Stimulated activated CD4-positive, alpha-beta T cell treated with anti-CD3 and anti-CD28 coated beads, Interleukin-15, amount 100 ng/mL, for 48 hours (primary cell): Measurements from ENCODE around the gene TRDN.
"Not testable (repeated sequence)": the region's sequence is repeated elsewhere in the genome, so short reads cannot be mapped to it uniquely, and the experiment has no call there.

Experiments used
- DNase-seq, 2 donors: peaks; one replicate each; pipeline ENCODE4 v3.0.0-alpha.2; 2020; ENCODE audit warnings: low read depth in 2 of 2

TRDN gene

DNA sequence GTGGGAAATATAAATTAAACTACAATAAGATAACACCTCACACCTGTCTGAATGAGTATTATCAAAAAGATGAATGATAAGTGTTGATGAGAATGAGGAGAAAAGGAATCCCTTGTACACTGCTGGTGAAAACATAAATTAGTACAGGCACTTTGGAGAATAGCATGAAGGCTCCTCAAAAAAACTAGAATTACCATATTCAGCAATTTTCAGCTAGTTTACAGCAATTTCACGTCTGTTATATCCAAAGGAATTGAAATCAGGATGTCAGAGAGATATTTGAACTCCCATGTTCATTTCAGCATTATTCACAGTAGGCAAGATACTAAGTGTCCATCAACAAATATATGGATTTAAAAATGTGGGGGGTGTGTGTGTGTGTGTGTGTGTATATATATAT, 348.1 kb downstream of the TRDN start:
- no peak for DNase-seq

DNA sequence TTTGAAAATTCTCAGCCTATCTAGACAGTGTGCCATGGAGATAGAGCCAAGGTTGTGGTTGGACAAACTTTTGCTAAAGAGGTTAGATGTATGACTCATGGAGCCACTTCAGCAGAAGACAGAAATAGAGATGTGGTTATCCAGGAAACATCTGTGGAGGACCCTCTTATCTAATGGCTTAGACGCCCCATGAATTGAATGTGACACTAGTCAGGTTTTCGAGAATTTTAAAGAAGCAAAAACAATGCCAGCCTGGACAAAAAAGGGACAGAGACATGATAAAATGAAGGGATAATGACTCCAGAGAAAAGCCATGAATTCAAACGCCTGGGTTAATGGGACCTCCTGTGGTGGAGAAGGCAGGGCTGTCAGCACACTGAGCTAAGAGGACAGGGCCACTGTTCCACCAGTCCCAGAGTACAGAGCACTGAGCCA, 360.2 kb downstream of the TRDN start:
- DNase-seq, result no peak

DNA sequence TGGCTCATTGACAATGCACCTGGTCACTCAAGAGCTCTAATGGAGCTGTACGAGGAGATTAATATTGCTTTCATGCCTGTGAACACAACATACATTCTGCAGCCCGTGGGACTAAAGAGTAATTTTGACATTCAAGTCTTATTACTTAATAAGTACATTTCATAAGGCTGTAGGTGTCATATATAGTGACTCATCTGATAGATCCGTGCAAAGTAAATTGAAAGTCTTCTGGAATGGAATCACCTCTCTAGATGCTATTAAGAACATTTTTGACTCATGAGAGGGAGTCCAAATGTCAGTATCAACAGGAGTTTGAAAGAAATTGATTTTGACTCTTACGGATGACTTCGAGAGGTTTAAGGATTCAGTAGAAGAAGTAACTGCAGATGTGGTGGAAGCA, 372.8 kb downstream of the TRDN start:
- DNase-seq, result no peak

DNA sequence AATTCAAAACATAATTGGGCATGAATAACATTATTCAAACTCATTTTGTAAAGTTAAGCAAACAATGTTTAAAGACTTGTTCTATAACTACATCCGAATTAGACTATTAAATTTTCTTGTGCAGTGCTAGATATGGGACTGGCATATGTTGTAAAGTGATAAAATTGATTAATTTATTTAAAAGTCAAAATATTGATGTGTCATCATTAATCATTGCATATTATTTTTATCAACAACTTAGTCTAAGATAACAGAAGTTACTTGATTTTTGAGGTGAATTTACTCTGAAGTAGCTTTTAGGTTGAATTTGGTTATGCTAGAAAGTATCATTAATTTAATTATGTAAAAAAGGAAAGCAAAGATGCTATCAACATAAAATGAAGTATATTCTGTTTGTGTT, 396.1 kb downstream of the TRDN start:
- DNase-seq, result no peak

DNA sequence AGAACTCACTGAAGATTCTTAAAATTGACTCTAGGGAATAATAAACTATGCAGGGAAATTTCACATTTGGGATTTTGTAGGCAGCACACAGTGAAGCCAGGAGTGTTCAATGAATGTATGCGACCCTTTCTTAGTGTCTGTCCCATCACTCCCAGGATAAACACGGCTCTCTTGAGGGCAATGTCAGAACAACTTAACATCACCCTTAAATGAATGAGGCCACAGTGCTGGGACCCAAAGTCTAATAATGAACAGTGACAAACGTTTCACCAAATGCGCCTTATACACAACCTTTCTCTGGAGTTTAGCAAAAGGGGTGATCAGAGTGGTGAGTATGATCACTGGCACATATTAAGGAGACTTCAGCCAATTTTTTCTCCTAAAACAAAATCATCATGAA, 403.4 kb downstream of the TRDN start:
- no peak for DNase-seq

DNA sequence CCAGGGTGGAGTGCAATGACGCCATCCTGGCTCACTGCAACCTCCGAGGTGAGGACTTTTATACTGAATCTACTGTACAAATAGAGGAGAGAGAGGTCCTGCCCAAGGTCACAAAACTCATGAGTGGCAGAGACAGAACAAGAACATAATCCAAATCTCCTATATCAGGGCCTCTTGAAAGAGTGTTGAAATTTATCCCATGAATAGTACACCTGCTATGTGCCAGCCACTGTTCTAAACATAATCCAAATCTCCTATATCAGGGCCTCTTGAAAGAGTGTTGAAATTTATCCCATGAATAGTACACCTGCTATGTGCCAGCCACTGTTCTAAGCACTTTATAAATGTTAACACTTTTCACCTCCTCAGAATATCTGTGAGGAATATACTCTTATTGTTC, 409.0 kb downstream of the TRDN start:
- DNase-seq, result not testable (repeated sequence)

DNA sequence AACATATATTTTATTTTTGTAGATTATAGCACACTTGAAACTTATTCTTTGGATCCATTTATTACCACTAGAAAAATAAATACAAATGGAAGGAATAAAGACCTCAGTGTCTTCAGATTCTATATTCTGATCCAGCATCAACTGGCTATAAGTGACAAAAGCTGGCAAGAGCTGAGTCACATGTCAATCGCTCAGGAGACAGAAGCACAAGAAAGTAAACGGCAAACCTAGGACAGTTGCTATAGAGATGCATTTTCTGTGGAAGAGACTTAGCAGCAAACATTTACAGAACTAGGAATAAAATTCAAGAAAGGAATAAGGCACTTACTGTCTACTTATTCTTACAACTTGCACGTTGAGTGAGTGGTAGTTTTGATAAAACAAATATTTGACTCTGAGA, 410.4 kb downstream of the TRDN start:
- DNase-seq, result no peak

DNA sequence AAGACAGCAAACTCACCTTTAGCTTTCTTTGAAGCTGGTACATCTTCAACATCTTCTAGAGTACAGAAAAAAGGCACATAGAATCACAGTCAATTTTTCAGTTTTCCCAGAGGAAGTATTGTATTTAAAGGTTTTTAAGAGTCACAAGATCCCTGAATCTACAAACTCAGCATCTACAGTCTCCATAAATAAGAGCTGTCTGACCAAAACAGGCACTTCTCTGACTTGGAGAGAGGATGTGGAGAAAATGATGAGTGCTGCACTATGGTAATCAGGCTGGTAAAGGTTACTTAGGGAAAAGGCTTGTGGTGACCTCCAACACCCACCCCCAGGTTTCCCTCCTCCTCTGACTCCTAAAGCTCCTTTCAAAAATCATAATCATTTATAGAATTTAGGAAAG, 412.7 kb downstream of the TRDN start:
- no peak for DNase-seq

DNA sequence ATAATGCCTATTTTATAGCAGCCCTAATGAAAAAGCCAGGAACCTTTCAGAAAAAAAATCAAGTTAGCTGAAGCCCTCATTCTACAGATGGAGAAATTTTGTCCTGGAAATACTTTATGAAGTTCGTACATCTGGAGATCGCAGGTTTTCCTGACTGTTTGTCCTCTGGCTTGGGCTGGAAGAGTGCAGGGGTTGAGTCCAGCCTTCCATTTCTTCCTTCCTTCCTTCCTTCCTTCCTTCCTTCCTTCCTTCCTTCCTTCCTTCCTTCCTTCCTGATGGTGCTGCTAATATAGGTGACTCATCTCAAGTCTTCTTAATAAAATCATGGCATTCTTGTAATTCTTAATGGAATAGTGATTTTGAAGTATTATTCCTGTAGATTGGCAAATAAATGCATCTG, 413.3 kb downstream of the TRDN start:
- no peak for DNase-seq

DNA sequence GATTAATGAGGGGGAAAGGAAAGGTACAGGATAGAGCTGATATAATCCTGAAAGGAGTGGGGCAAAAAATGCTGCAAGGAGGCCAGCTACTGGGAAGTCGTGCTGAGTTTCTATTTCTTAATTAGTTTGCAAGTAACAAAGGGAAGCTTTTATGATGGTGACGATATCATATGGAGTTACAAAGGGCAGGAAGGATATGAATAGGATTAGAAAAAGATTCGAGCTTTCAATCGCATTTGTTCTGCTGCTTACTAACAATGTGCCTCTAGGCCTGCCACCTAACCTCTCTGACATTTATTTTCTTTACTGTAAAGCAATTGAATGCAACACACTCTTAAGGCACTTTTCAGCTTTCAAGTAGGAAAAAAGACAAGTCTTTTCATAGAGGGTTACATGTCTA, 421.5 kb downstream of the TRDN start:
- no peak for DNase-seq

DNA sequence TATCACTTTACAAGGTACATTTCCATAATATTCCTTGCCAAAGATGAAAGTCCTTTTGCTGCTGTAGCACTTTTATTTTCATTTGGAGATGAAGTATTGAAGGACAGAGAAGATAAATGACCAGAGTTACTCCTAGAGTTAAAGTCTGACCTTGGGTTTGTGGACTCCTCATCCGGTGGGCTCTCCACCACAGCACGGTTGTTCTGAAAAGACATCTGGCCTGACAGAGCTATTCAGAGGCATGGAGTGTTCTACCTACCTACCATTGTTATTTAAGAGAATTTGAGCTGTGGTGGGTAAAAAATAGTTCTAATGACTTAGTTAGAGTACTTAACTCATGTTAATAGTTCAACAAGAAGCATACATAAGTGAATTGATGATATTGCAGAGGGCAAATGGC, 422.3 kb downstream of the TRDN start:
- no peak for DNase-seq

DNA sequence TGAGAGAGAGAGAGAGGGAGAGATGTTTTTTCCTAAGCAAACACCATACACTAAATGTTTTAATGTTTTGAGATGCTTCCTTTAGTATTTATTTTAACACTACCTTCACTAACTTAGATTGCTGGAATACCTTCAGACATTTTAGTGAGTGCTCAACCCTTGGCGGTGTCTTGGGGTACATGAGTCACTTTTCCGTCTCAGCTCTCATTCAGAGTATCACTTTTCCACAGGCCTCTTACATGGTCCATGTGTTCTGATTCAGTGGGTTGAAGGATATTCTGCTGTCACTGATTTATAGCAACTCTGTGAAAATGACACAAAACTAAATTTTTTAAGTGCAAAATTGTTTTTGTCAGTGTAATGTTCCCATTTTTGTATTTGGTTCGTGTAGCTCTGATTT, 422.8 kb downstream of the TRDN start:
- DNase-seq, result no peak

DNA sequence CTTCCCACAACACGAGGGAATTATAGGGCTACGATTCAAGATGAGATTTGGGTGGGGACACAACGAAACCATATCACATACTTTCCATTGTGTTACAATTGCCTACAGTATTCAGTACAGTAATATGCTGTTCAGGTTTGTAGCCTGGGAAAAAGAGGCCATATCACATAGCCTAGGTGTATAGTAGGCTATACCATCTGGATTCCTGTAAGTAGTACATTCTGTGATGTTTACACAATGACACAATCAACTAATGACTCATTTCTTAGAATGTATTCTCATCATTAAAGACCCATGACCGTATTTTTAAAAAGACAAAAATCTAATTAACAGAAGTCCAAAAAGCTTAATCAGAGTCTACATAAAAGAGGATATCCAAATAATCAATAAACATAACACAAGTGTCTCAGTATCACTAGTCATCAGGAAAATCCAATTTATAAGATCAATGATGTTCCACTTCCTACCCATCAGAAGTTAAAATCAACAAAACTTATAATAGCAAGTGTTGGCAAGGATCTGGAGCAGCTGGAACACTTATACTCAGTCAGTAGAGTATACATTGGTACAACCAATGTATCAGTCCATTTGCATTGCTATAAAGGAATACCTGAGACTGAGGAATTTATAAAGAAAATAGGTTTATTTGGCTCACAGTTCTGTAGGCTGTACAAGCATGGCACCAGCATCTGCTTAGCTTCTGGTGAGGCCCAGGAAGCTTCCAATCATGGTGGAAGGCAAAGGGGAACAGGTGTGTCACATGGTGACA, 424.8 kb downstream of the TRDN start:
- DNase-seq, result no peak

DNA sequence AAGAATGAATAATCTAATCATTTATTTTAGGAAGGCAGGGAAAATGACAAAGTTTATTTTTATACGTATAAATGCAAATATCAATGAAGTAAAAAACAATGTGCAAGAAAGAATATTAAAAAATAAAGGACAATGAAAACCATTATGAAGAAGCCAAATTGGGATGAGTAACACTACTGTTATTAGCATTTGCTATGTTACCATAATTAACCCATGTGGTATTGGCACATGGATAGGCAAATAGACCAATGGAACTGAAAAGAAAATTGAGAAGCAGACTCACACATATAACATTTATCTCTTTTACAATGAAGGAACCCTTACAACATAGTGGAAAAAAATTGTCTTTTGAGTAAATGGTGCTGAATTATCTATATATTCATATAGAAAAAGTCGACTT, 426.1 kb downstream of the TRDN start:
- no peak for DNase-seq

DNA sequence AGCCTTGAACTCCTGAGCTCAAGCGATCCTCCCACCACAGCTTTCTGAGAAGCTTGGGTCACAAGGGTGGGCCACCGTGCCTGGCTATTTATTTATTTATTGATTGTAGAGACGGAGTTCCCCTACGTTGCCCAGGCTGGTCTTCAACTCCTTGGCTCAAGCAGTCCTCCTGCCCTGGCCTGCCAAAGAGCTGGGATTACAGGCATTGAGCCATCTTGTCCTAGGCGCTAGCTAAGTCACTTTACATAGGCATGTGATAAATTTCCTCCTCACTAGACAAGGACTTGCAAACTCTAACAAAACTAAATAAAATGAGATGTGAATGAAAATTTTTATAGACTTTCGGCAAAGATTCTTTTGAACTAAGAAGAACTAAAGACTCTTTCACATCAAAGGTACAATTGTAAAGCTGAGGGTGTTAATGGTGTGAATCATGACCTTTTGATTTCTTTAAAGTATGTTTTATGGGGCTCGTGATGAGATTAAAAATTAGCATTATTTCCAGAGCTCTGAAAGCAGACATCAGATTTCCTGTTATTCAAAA, 428.7 kb downstream of the TRDN start:
- DNase-seq, result no peak

DNA sequence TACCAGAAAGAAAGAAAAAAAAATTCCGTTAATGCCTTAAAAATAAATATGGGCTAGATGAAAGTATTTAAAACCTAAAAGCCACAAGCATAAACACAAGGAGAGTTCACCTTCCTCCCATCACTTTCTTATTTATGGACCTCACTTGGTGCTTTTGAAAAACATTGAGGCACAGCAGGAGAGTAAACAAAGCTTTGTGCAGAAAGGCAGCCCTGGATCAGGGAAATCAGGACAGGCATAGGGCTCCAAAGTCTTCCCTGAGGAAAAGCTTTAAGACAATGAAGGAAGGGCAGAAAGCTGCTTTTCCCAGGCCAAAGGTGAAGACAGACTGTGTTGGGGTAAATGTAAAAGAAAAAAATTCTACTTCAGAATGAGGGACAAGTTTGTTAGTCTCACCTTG, 432.8 kb downstream of the TRDN start:
- DNase-seq, result no peak

DNA sequence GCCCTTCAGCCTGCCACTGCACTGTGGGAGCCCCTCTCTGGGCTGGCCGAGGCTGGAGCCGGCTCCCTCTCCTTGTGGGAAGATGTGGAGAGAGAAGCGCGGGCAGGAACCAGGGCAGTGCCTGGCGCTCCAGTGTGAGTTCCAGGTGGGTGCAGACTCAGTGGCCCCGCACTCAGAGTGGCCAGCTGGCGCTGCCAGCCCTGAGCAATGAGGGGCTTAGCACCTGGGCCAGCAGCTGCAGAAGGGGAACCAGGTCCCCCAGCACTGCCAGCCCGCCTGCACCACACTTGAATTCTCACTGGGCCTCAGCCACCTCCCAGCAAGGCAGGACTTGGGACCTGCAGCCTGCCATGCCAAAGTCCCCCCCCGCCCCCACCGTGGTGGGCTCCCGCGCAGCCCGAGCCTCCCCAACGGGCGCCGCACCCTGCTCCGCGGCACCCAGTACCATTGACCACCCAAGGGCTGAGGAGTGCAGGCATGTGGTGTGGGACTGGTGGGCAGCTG, 434.8 kb downstream of the TRDN start:
- DNase-seq, result no peak

DNA sequence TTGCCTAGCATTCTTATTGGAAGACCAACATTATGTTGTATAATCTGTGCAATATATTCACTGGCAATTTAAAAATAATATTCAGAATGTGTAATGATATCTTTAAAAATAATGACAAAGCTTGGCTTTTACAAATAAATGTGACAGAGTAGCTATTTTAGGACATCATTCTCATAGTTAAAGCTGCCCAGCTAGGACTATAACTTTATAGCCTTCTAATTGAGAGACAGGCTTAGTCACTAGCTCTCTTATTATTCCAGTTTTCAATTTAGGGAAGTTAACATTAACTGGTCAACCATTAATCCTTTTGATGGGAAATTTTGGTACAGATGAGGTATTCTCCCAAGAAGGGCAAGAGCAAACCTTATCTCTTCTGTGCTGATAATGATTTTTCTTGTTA, 443.5 kb downstream of the TRDN start:
- DNase-seq, result no peak

DNA sequence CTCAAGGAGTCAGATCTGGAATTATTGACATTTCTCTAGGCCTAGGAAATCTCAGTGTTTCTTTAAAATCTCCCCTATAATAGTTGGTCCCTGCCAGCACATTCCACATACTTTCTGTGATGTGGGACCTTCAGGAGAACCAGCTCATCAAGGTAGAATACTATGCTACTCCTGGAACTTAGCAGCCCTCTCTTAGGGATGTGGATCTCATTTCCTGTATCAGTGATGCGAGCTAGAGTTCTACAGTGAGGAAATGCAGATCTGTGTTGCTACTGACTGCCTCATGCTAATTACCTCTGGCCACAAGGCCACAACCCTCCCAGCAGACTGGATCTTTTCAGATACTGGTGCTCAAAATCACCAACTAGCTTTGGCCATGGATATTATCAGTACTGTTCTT, 446.9 kb downstream of the TRDN start:
- DNase-seq, result no peak

DNA sequence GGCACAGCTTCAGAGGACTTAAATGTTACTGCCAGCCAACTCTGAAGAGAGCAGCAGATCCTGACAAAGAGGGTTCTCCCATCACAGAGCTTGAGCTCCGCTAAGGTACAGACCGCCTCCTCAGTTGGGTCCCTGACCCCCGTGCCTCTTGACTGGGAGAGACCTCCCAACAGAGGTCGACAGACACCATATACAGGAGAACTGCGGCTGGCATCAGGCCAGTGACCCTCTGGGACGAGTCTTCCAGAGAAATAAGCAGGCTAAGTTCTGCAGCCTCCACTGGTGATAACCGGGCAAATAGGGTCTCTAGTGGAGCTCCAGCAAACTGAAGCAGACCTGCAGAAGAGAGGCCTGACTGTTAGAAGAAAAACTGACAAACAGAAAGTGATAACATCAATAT, 453.8 kb downstream of the TRDN start:
- DNase-seq, result no peak

DNA sequence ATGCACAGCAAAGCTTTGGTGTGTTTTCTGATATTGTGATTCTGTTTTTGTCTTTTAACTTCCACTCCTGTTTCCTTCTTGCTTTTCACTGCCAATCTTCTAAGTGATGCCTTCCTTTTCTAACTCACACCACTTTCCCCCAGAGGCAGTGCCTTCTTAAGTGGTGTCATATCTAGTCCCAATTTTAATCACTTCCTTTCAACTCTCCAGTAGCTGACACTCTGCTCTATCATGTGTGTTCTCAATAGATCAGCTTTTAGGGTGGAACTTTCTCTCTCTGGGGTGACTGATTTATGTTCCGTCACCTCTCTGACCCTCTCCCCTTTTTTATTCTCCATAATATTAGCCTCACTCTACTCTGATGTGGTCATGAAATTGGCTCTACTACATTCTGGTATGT, 460.0 kb downstream of the TRDN start:
- DNase-seq, result no peak

DNA sequence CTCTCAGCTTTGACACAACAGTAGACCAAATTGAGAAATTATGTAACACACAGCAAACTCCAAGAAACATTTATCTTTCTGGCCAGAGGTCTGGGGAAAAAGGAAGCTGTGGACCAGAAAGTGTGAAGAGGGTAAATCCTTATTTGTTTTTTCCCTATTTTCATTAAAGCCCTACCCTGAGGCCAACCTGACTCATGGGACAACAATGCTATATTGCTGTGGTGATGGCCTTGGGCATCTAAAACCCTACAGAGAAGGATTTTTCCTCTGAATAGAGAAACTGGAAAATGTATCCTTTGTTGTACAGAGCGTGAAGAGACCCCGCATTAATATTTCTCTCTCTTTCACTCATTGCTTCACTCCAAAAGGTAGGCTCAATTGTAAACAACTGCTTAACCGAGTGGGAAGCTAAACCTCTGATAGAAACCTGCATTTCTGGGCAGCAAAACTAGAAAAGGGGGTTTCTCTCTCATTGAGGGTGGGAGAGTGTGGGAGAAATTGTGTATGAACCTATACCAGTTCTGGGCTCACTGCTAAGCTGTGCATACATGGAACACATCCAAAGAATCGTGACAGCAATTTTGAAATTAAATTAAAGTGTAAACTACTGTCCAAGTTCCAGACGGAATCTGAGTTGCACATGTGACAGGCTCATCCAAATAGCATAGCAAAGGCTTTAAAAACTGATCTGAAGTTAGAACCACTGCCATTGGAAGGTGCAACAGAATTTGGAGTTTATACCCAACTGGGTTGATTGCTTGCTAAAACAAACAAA, 465.2 kb downstream of the TRDN start:
- DNase-seq, result no peak

DNA sequence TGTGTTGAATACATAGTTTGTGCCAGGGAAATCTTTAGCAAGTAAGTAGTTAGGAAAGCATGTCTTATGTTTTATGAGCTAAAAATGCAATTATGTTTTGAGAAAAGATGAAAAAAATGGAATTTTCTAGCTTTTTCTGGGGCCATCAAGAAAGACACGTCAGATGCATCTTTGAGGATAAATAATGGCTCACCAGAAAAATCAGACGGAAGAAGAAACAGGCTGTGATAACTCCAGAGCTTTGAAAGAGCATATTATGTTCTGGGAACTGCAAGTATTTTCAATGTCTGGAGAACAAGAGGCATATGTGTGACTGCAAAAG, 467.0 kb downstream of the TRDN start:
- DNase-seq, result no peak
